H7 (cell line): ENCODE measurements around the gene WDR36. TPM values are rescaled to one million over a fixed set of nuclear protein-coding genes. Genes with fewer than 3 reads are reported as not detected.

ENCODE experiments used
- DNase-seq: peaks from one replicate; pipeline ENCODE4 v3.0.0; 2012
- H3K27me3 ChIP-seq: 2 replicates; pipeline ENCODE4 v1.6.0; 2011; ENCODE audit warnings: mild to moderate bottlenecking, low read length; ENCODE audit not compliant: control insufficient read depth, insufficient read depth
- H3K36me3 ChIP-seq: replicated peaks from 2 replicates; pipeline ENCODE4 v1.5.1; 2011; ENCODE audit warnings: low read length; ENCODE audit not compliant: control insufficient read depth, insufficient read depth
- H3K4me3 ChIP-seq: 2 replicates; pipeline ENCODE4 v1.5.1; 2011; ENCODE audit warnings: low read depth, mild to moderate bottlenecking, control low read depth, low read length, moderate library complexity; ENCODE audit not compliant: insufficient read depth
- total RNA-seq: library from RNA; depleted of rRNA; stranded (reverse); fragments of >200 nt; shearing (Covaris generic); gene quantifications from 2 replicates; pipeline ENCODE4 v1.2.3, GENCODE V29; 2014

Gene WDR36
- total RNA-seq, 1 experiment from 2014 or later = 41.5 TPM

DNA sequence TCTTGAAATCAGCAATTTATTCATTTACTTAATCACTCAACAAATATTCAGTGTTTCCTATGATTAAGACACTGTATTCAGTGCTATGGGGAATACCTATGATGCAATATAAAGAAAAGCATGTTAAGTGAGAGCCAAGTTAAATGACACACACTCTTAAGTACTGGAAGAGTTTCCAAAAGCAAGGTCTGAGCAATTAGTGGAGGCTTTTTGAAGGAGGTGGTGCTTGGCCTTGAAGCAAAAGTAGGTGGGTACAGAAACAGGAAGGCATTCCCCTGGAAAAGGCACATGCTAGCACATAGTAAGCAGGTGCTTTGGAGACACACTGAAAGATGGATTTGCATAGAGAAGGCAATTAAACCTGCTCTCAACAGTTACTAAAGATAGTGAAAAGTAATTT is 16.6 kb upstream of the WDR36 start:
- no peak for DNase-seq
- H3K36me3 ChIP-seq = no peaks in the 10 kb centered on the region
- H3K4me3 ChIP-seq = no peak overlapping the region
- H3K27me3 ChIP-seq = peaks cover 41% of the 10 kb centered on the region

DNA sequence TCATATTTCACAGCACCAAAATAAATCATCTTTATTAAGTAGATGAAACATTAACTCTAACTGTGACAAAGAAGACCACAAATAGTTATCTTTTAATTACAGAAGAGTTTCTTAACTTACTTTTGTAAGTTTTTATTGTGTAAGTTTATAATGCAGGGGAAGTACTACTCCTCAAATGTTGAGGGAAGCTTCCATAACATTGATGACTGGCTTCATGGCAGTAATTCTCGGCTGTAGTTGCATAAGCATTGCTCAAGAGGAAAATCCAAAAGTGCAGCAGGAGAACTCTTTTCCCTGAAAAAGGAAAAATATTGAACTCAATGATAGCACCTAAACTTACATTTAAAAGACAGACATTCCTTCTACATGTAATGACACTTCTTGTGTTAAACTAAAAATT is 16.1 kb upstream of the WDR36 start:
- no peaks in the 10 kb centered on the region for H3K36me3 ChIP-seq

DNA sequence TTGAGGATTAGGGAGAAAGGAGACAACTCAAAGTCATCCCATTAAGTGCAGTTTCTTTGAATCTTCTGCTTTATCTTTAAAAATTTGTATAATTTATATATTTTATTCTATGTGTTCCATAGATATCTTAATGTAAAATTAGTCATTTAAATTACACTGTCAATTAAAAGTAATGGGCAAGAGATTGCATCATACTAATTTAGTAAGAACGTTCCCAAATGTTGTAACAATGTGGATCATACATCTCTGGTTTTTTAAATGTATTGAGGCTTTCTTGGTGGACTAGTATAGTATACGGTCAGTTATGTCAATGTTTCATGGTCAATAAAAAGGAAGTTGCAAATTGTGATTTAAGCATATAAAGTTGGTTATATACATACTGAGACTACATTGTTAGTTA is 14.5 kb upstream of the WDR36 start:
- Histone ChIP-seq H3K4me3 (no peak overlapping the region), H3K36me3 (no peaks in the 10 kb centered on the region), H3K27me3 (peaks cover 19% of the 10 kb centered on the region)
- no peak for DNase-seq

More for the DNA sequence above, 16.1 kb upstream of the WDR36 start:
- Histone ChIP-seq H3K4me3 (no peak overlapping the region), H3K27me3 (peaks cover 35% of the 10 kb centered on the region)
- DNase-seq = no peak

DNA sequence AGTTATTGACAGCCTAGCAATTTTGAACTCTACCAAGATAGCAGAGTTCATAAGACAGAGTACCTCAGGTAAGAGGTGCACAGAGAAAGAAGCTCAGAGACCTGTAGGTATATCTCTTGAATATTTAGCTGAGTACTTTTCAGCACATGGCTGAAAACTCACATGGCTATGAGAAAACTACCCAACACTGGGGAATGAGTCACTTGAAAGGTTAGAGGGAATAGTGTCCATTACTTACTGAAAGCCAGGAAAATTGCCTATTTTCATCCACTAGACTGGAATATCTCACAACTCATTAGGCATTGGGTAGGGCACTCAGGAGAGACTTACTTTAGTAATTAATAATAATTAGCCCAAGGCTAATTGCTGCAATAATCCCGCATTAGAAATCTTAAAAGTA is 12.3 kb upstream of the WDR36 start:
- DNase-seq = no peak
- no peak overlapping the region for H3K4me3 ChIP-seq
- H3K36me3 ChIP-seq = no peaks in the 10 kb centered on the region
- peaks cover 2% of the 10 kb centered on the region; the same call in 1 of the 2 replicates for H3K27me3 ChIP-seq

DNA sequence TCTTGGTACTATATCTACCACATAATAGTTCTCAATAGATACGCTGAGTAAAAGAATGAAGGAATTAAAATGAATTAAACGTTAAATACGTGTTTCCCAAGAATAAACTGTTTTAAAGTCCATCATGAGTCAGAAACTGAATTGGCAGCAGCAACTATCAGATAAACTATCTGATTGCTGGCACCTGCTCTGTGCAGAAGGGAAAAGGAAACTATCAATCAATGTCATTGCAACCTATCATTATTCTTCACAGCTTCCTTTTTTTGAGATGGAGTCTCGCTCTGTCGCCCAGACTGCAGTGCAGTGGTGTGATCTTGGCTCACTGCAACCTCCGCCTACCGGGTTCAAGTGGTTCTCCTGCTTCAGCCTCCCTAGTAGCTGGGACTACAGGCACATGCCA is 8.8 kb upstream of the WDR36 start:
- Histone ChIP-seq H3K4me3 (no peak overlapping the region), H3K36me3 (no peaks in the 10 kb centered on the region), H3K27me3 (no peaks in the 10 kb centered on the region)
- DNase-seq = no peak

DNA sequence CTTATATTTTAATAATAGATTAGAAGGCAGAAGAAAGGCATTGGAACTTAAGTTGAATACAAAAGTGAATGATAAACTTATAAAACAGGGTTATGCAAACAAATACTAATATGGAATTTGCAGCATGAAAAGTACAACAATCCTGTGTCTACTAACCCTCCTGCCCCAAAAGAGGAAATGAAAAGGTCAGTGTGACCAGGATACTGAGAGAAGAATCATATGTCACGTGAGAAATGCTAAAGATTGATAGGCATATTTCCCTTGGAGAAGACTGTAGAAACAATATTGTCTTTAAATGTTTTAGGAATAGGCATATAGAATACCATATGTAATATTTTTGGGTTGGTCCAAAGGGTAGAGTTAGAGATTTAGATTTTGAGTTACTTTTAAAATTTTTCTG is 3.8 kb downstream of the WDR36 start:
- no peak for DNase-seq
- Histone ChIP-seq H3K36me3 (peaks cover 7% of the 10 kb centered on the region), H3K27me3 (peaks cover 2% of the 10 kb centered on the region), H3K4me3 (no peak overlapping the region)

DNA sequence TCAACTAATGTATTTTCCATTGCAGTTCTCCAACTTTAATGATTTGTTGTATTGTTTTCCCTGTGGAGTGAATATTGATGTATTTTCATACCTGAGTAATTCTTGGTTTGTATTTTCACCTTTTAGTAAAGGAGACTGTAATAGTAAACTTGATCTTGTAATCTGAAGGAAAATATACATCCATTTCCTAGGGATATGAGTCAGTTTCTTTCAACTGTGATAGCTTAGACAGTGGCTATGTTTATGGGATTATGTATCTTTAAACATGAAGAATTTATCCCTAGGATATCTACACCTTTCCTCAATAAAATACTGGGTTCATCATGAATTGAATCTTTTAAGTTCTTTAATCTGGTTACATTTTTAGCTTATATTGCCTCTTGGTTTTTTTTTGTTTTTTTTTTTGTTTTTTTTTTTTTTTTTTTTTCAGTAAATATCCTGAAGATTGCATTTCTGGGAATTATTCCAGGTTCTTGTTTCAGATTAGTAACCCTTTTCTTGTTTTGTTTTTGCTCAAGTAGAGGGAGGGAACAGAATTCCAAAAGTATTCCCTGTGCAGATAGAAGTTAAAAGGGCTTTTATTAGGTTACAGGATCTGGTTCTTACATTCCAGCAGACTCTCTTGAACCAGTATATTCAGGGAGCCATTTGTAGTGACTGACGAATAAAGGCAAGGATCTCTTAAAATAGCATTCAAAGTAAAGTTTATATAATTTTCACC is 7.1 kb downstream of the WDR36 start:
- DNase-seq = no peak
- Histone ChIP-seq H3K4me3 (no peak overlapping the region), H3K36me3 (peaks cover 13% of the 10 kb centered on the region), H3K27me3 (no peaks in the 10 kb centered on the region)

- Histone ChIP-seq H3K27me3 (no peaks in the 10 kb centered on the region), H3K36me3 (peaks cover 13% of the 10 kb centered on the region), H3K4me3 (no peak overlapping the region)
- DNase-seq = no peak
Observed at GRCh38 chr5:111106320-111106948, 14.3 kb downstream of the WDR36 start.

DNA sequence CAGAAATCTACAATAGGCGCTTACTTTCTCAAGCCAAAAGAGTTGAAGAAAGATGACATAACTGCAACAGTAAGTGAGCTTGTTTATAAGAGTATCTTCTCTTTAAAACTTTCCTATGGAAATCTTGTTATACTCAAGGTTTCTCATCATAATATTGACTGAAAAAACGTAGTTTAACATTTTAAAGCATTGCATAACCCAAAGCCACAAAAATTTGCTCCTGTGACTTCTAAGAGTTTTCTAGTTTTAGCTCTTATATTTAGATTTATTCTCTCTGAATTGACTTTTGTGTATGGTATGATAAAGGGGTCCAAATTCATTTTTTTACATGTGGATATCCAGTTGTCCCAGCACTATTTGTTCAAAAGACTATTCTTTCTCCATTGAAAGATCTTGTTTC is 15.2 kb downstream of the WDR36 start:
- Histone ChIP-seq H3K4me3 (no peak overlapping the region), H3K27me3 (no peaks in the 10 kb centered on the region), H3K36me3 (peaks cover 12% of the 10 kb centered on the region)
- no peak for DNase-seq

DNA sequence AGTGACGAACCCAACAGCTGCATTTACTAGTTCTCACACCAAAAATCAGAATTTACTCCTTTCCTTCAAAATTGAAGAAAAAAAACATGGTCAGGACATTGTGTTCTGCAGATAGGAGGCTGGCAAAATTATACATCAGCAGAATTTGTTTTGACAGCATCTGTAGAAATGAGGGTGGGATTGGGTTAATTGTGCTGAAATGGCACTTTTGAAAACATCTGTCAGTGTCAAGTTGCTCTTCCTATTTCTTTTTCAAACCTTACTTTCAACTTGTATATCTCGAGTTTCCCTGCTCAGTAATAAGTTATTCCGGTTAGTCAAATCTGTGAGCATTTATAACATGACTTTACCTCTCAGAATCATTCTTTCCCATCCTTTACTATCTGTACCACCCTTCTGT is 19.8 kb downstream of the WDR36 start:
- no peak for DNase-seq
- H3K36me3 ChIP-seq = peaks cover 1% of the 10 kb centered on the region
- H3K27me3 ChIP-seq = no peaks in the 10 kb centered on the region
- H3K4me3 ChIP-seq = no peak overlapping the region

GRCh38 chr5:111113678-111114077 is 21.5 kb downstream of the WDR36 start:
- Histone ChIP-seq H3K4me3 (no peak overlapping the region), H3K36me3 (peaks cover 1% of the 10 kb centered on the region), H3K27me3 (no peaks in the 10 kb centered on the region)
- no peak for DNase-seq

DNA sequence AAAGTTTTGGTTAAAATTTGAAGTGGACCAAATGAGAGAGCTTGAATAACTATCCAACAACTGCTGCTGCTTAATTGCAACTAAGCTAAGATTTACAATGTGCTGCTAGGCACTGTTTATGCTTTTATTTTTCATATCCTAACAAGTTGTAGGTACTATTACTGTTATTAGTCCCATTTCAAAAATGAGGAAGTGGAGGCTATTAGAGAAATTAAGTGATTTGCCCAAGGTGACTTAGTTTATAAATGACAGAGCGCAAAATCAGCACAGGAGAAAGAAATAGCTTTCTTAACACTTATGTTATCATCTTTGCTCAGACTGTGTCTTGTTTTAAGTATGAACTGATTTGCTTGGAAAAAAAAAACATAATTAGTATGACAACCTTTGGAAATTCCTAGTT is 23.1 kb downstream of the WDR36 start:
- no peak for DNase-seq
- Histone ChIP-seq H3K36me3 (peaks cover 5% of the 10 kb centered on the region), H3K4me3 (no peak overlapping the region), H3K27me3 (no peaks in the 10 kb centered on the region)

DNA sequence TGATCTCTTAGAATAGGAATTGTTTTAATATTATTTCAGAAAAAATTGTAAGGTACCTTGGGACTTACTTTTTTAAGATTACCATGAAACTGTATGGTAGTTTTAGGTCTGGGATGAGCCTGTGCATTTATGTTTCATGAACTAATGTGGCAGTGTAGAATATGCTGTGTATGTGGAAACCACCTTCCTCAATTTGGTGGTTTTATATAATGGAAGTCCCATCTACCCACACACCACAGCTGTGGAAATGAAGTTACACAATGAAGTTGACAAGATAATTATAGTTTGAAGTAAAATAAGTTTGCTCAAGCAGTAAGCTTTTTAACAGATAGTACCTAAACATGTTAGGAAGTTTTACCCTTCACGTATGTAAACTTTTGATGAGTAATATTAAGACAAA is 24.4 kb downstream of the WDR36 start:
- Histone ChIP-seq H3K27me3 (no peaks in the 10 kb centered on the region), H3K4me3 (no peak overlapping the region), H3K36me3 (peaks cover 9% of the 10 kb centered on the region)
- no peak for DNase-seq

GRCh38 chr5:111117136-111117535 is 25.0 kb downstream of the WDR36 start:
- DNase-seq = no peak
- Histone ChIP-seq H3K4me3 (no peak overlapping the region), H3K27me3 (no peaks in the 10 kb centered on the region), H3K36me3 (peaks cover 9% of the 10 kb centered on the region)

DNA sequence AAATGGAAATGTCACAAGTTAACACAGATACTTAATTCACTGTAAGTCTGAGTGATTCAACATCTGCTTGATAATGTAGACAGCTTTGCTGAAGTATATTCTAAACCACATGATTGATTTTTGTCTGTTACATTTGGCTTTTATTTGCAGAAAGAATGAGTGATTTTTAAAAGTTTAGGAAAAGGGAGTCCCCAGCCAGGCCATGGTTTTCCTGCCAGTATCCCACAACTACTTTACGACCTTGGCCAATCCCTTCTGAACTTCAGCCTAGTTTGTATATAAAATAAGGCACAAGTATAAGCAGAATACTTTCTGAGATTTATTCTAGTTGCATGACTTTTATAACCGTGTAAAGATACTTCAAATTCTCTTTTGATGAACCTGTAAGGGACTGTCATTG is 27.1 kb downstream of the WDR36 start:
- no peak for DNase-seq
- H3K27me3 ChIP-seq = no peaks in the 10 kb centered on the region
- no peak overlapping the region for H3K4me3 ChIP-seq
- peaks cover 10% of the 10 kb centered on the region for H3K36me3 ChIP-seq
